H1 (cell line): ENCODE results near the gene NUCB1. TPM values are rescaled to one million over a fixed set of nuclear protein-coding genes. Genes with fewer than 3 reads are reported as not detected.

ENCODE experiments used
- CTCF ChIA-PET: fragments of 300-600 bp; sonication (Branson Sonifier 250); formaldehyde crosslinking; loops from one replicate; lab custom pipeline; 2021; ENCODE audit not compliant: partially characterized antibody; lab: Charles Lee
- POLR2A ChIA-PET: fragments of 300-600 bp; sonication (Branson Sonifier 250); formaldehyde crosslinking; loops from one replicate; lab custom pipeline; 2021; ENCODE audit warnings: inconsistent platforms; ENCODE audit not compliant: partially characterized antibody; lab: Charles Lee
- DNase-seq, 2 experiments: peaks; one replicate each; pipeline versions ENCODE4 v3.0.0 to v3.0.0-alpha.2; 2010 to 2022; ENCODE audit warnings: low spot score in 2 of 2, low read depth in 1 of 2, mixed read lengths in 1 of 2
- FAIRE-seq: peaks from 2 replicates; lab custom pipeline; 2011; peaks lifted over from hg19 to GRCh38; lab: Jason Lieb, UNC
- H2AFZ ChIP-seq: 2 replicates; pipeline ENCODE4 v1.8.1; 2012; ENCODE audit warnings: low read length, inconsistent platforms
- H2AK5ac ChIP-seq: 2 replicates; pipeline ENCODE4 v1.6.1; 2013; ENCODE audit warnings: low read depth, low read length
- H2BK120ac ChIP-seq: replicated peaks from 2 replicates; pipeline ENCODE3; 2013; ENCODE audit warnings: low read depth, low read length, inconsistent platforms
- H2BK12ac ChIP-seq: 2 replicates; pipeline ENCODE4 v1.6.1; 2013; ENCODE audit warnings: low read depth, low read length
- H2BK15ac ChIP-seq: 2 replicates; pipeline ENCODE4 v1.6.1; 2013; ENCODE audit warnings: low read length
- H2BK20ac ChIP-seq: 2 replicates; pipeline ENCODE4 v1.6.1; 2013; ENCODE audit warnings: low read length
- H2BK5ac ChIP-seq: 2 replicates; pipeline ENCODE4 v1.6.1; 2013; ENCODE audit warnings: low read depth, low read length
- H3K14ac ChIP-seq: 2 replicates; pipeline ENCODE4 v1.6.1; 2013; ENCODE audit warnings: inconsistent platforms; ENCODE audit not compliant: insufficient read length
- H3K18ac ChIP-seq: 2 replicates; pipeline ENCODE4 v1.6.1; 2013; ENCODE audit warnings: low read length; ENCODE audit errors: extremely low read depth
- H3K23ac ChIP-seq: 2 replicates; pipeline ENCODE4 v1.6.1; 2013; ENCODE audit warnings: inconsistent platforms; ENCODE audit not compliant: insufficient read length
- H3K23me2 ChIP-seq: 2 replicates; pipeline ENCODE4 v1.6.1; 2013; ENCODE audit warnings: low read depth, low read length
- H3K27ac ChIP-seq: 2 replicates; pipeline ENCODE4 v1.6.1; 2011; ENCODE audit warnings: low read depth, low read length, inconsistent platforms
- H3K27me3 ChIP-seq, 4 experiments: replicated peaks in 1 of 4; 1 replicate in 1 of 4; 2 replicates in 3 of 4; pipeline versions ENCODE4 v1.6.1 to v1.8.1; 2011 to 2013; ENCODE audit warnings: low read length in 3 of 4, mild to moderate bottlenecking in 3 of 4, inconsistent platforms in 2 of 4, mixed read lengths in 2 of 4, moderate library complexity in 1 of 4; ENCODE audit not compliant: control insufficient read depth in 3 of 4, insufficient read depth in 3 of 4; ENCODE audit errors: extremely low read depth in 1 of 4
- H3K36me3 ChIP-seq, 4 experiments: 2 replicates each; pipeline versions ENCODE4 v1.6.1 to v1.8.1; 2011 to 2013; ENCODE audit warnings: mild to moderate bottlenecking in 4 of 4, low read length in 3 of 4, moderate library complexity in 2 of 4, control low read depth in 1 of 4, inconsistent platforms in 1 of 4; ENCODE audit not compliant: insufficient read depth in 4 of 4, control insufficient read depth in 2 of 4
- H3K4ac ChIP-seq: replicated peaks from 2 replicates; pipeline ENCODE3; 2013; ENCODE audit warnings: low read length, low read depth, mixed read lengths, inconsistent platforms; ENCODE audit not compliant: insufficient read length
- H3K4me1 ChIP-seq, 4 experiments: replicated peaks in 1 of 4; 1 replicate in 1 of 4; 2 replicates in 3 of 4; pipeline versions ENCODE4 v1.6.1 to v1.8.1; 2011 to 2013; ENCODE audit warnings: low read length in 3 of 4, inconsistent platforms in 2 of 4, mixed read lengths in 1 of 4; ENCODE audit not compliant: insufficient read depth in 4 of 4, control insufficient read depth in 3 of 4
- H3K4me2 ChIP-seq, 2 experiments: 2 replicates each; pipeline versions ENCODE4 v1.6.1 to v1.8.1; 2011 to 2013; ENCODE audit warnings: low read depth in 2 of 2, low read length in 2 of 2, control low read depth in 1 of 2, inconsistent platforms in 1 of 2, mild to moderate bottlenecking in 1 of 2; ENCODE audit not compliant: insufficient read depth in 1 of 2
- H3K4me3 ChIP-seq, 4 experiments: fragments of 200-600, 300-600 bp in 1 of 4; sonication (generic), shearing (Covaris generic), sonication (Bioruptor Twin) in 1 of 4; 2 replicates each; pipeline versions ENCODE4 v1.5.1 to v1.8.1; 2011 to 2016; ENCODE audit warnings: low read length in 4 of 4, low read depth in 3 of 4, control low read depth in 2 of 4, inconsistent platforms in 2 of 4, mild to moderate bottlenecking in 2 of 4, mixed read lengths in 1 of 4, moderate library complexity in 1 of 4; ENCODE audit not compliant: insufficient read depth in 2 of 4; ENCODE audit errors: extremely low read depth in 1 of 4
- H3K56ac ChIP-seq: replicated peaks from 2 replicates; pipeline ENCODE3; 2013; ENCODE audit warnings: low read depth, mild to moderate bottlenecking, mixed read lengths, low read length, inconsistent platforms; ENCODE audit not compliant: insufficient read length
- H3K79me1 ChIP-seq: 2 replicates; pipeline ENCODE4 v1.6.1; 2013; ENCODE audit warnings: low read depth, low read length, control low read depth
- H3K79me2 ChIP-seq, 2 experiments: 2 replicates each; pipeline versions ENCODE4 v1.6.1 to v1.8.1; 2012 to 2013; ENCODE audit warnings: low read length in 2 of 2, mild to moderate bottlenecking in 2 of 2, inconsistent platforms in 1 of 2; ENCODE audit not compliant: insufficient read depth in 2 of 2, control insufficient read depth in 1 of 2
- H3K9ac ChIP-seq, 4 experiments: replicated peaks in 1 of 4; 1 replicate in 1 of 4; 2 replicates in 3 of 4; pipeline versions ENCODE4 v1.6.1 to v1.8.1; 2011 to 2013; ENCODE audit warnings: low read depth in 3 of 4, low read length in 3 of 4, control low read depth in 2 of 4, mild to moderate bottlenecking in 2 of 4, moderate library complexity in 2 of 4, inconsistent platforms in 1 of 4; ENCODE audit errors: extremely low read depth in 1 of 4
- H3K9me3 ChIP-seq, 2 experiments: 2 replicates each; pipeline versions ENCODE4 v1.6.1 to v1.8.1; 2012 to 2013; ENCODE audit warnings: mild to moderate bottlenecking in 2 of 2, moderate library complexity in 2 of 2, control low read depth in 1 of 2, inconsistent platforms in 1 of 2, low read depth in 1 of 2, low read length in 1 of 2, mixed read lengths in 1 of 2; ENCODE audit not compliant: insufficient read depth in 2 of 2
- H4K20me1 ChIP-seq, 2 experiments: replicated peaks in 1 of 2; 2 replicates each; pipeline versions ENCODE3 to v1.8.1; 2011 to 2013; ENCODE audit warnings: inconsistent platforms in 2 of 2, low read length in 2 of 2, mild to moderate bottlenecking in 1 of 2; ENCODE audit not compliant: insufficient read depth in 2 of 2, control insufficient read depth in 1 of 2
- H4K5ac ChIP-seq: 2 replicates; pipeline ENCODE4 v1.6.1; 2013; ENCODE audit warnings: low read length, low read depth, mixed read lengths, inconsistent platforms; ENCODE audit not compliant: insufficient read length
- H4K8ac ChIP-seq: 2 replicates; pipeline ENCODE4 v1.8.0; 2013; ENCODE audit warnings: mild to moderate bottlenecking, moderate library complexity, low read length, inconsistent platforms; ENCODE audit not compliant: insufficient read depth; ENCODE audit errors: extremely low read depth
- H4K91ac ChIP-seq: replicated peaks from 2 replicates; pipeline ENCODE3; 2013; ENCODE audit warnings: low read length, mixed read lengths, inconsistent platforms; ENCODE audit not compliant: insufficient read length
- KDM1A ChIP-seq: fragments of 200-600, 300-600 bp; sonication (generic); IDR thresholded peaks from 2 replicates; pipeline ENCODE4 v1.7.1; 2016; ENCODE audit warnings: mild to moderate bottlenecking, low read length, borderline replicate concordance
- KDM5A ChIP-seq: fragments of 200-600 bp; IDR thresholded peaks from 2 replicates; pipeline ENCODE4 v1.7.1; 2012; ENCODE audit warnings: mild to moderate bottlenecking, low read length, inconsistent platforms, mixed read lengths
- WGBS, 2 experiments: shearing (Covaris generic) in 1 of 2; methylation state at CpG; one replicate each; pipeline versions ENCODE4 v1.1.6 to v1.1.7; 2013 to 2015; ENCODE audit warnings: low lambda C conversion rate in 2 of 2, mixed read lengths in 2 of 2, inconsistent platforms in 1 of 2, low coverage in 1 of 2, missing lambda C conversion rate in 1 of 2; ENCODE audit not compliant: insufficient replicate concordance in 2 of 2, insufficient coverage in 1 of 2, insufficient read length in 1 of 2; ENCODE audit errors: extremely low coverage in 1 of 2, missing lambda C conversion rate in 1 of 2; 5-methylcytosine and 5-hydroxymethylcytosine counted together
- polyA plus RNA-seq, 7 experiments: library from polyadenylated mRNA; depleted of rRNA in 3 of 7; stranded (reverse) in 5 of 7; unstranded in 2 of 7; fragments of >200 nt in 5 of 7; fragments of 200-250 nt in 2 of 7; gene quantifications; 1 replicate in 5 of 7; 2 replicates in 1 of 7; 4 replicates in 1 of 7; pipeline versions ENCODE4 v1.2.1 to v1.2.3, GENCODE V29; 2011 to 2013; ENCODE audit warnings: missing spikeins in 2 of 7, mixed read lengths in 2 of 7
- total RNA-seq: library from RNA; stranded (reverse); fragmentation: NEBNext Ultra II Directional; extraction: Animal tissue kit (Norgen Biotek cat#: 25700); gene quantifications from 2 replicates; pipeline ENCODE4 v1.2.1, GENCODE V29; 2021

The NUCB1 gene
- total and polyA plus RNA-seq, 2 of the 8 experiments (the other 6 are each of a cell fraction or from before 2014, with no cell fraction given), result 111 to 121 TPM

GRCh38 chr19:48958006-48958405, 57.9 kb downstream of the NUCB1 start:
- H2AFZ ChIP-seq, result no peak overlapping the region
- DNase-seq (no peak), FAIRE-seq (no peak)
- H3K9ac ChIP-seq, result no peak overlapping the region
- no peaks in the 10 kb centered on the region for H3K27me3 ChIP-seq
- peaks cover 9 to 23% (median 11%) of the 10 kb centered on the region in 4 experiments; a peak in 6 of 8 replicates for H3K36me3 ChIP-seq
- H3K14ac ChIP-seq, result no peak overlapping the region
- peaks cover 3% of the 10 kb centered on the region for H3K79me1 ChIP-seq
- H2BK5ac ChIP-seq, result no peak overlapping the region
- H3K27ac ChIP-seq, result no peak overlapping the region
- H3K9me3 ChIP-seq, result no peaks in the 10 kb centered on the region
- no peaks in the 10 kb centered on the region; the same call in 1 of the 2 replicates for H3K23me2 ChIP-seq
- ChIA-PET CTCF (interaction anchor here (0.8 to 2.9 kb wide), 2 partner anchors 10 to 13 kb away, joined by 3 to 11 read pairs; no protein-coding TSS in a partner anchor), POLR2A (interaction anchor here (0.6 to 2.9 kb wide), 4 partner anchors 10 to 315 kb away, joined by 3 to 16 read pairs (median 3); no protein-coding TSS in a partner anchor)
- no peak overlapping the region for H3K56ac ChIP-seq
- WGBS, 2 experiments, result 91% methylated on average over 7 of the region's 8 CpGs; no CpG with 5 or more reads in 1 of the 2 experiments
- no peak overlapping the region for H4K91ac ChIP-seq
- H2AK5ac ChIP-seq, result no peak overlapping the region
- H4K5ac ChIP-seq, result no peak overlapping the region
- no peak overlapping the region for H3K4ac ChIP-seq
- TF ChIP-seq KDM1A, result peak; percentile 53; the same call in 1 of the 2 replicates
- no peak for TF ChIP-seq KDM5A
- H3K4me3 ChIP-seq, result no peak overlapping the region
- no peak overlapping the region for H2BK12ac ChIP-seq
- no peak overlapping the region for H2BK20ac ChIP-seq
- H2BK15ac ChIP-seq, result no peak overlapping the region
- peaks cover 0 to 16% (median 9%) of the 10 kb centered on the region in 4 experiments; a peak in 6 of 7 replicates for H3K4me1 ChIP-seq
- no peak overlapping the region for H3K23ac ChIP-seq
- no peak overlapping the region for H2BK120ac ChIP-seq
- no peak overlapping the region for H3K18ac ChIP-seq
- peaks cover 0 to 19% of the 10 kb centered on the region in 2 experiments; a peak in 2 of 4 replicates for H3K79me2 ChIP-seq
- H3K4me2 ChIP-seq, result no peak overlapping the region
- no peak overlapping the region for H4K8ac ChIP-seq
- H4K20me1 ChIP-seq, result peaks cover 2 to 9% of the 10 kb centered on the region in 2 experiments
